Mesothelial cell of epicardium (in vitro differentiated cells): ENCODE data around the gene C16orf78. TPM values are rescaled to one million over a fixed set of nuclear protein-coding genes. Genes with fewer than 3 reads are reported as not detected.

ENCODE experiments used
- DNase-seq, 2 experiments: peaks; one replicate each; pipeline ENCODE4 v3.0.0; 2021; ENCODE audit warnings: low spot score in 2 of 2; ENCODE audit not compliant: unreplicated experiment in 2 of 2
- H3K27ac Mint-ChIP-seq: 2 replicates; pipeline ENCODE4 v1.8.0; 2021; ENCODE audit warnings: mixed read lengths
- H3K27me3 Mint-ChIP-seq: 2 replicates; pipeline ENCODE4 v1.8.0; 2021; ENCODE audit warnings: low read depth, mixed read lengths
- H3K36me3 Mint-ChIP-seq: 2 replicates; pipeline ENCODE4 v1.8.0; 2021; ENCODE audit warnings: mixed read lengths
- H3K4me1 Mint-ChIP-seq: 2 replicates; pipeline ENCODE4 v1.8.0; 2021; ENCODE audit warnings: mixed read lengths
- H3K4me3 Mint-ChIP-seq: 2 replicates; pipeline ENCODE4 v1.8.0; 2021; ENCODE audit warnings: mild to moderate bottlenecking, moderate library complexity, mixed read lengths
- H3K9me3 Mint-ChIP-seq: 2 replicates; pipeline ENCODE4 v1.8.0; 2021; ENCODE audit warnings: mixed read lengths
- total RNA-seq: library from RNA; stranded (reverse); gene quantifications from 3 replicates; pipeline ENCODE4 v1.2.1, GENCODE V29; 2021
- TF ChIP-seq, protein P1 (sequence below): fragments of 200-600 bp; sonication (generic); IDR thresholded peaks from one replicate; pipeline ENCODE4 v1.5.0; 2021; ENCODE audit warnings: antibody characterized with exemption; ENCODE audit not compliant: unreplicated experiment

C16orf78 gene
- total RNA-seq, 1 donor from 2014 or later, result not detected

DNA sequence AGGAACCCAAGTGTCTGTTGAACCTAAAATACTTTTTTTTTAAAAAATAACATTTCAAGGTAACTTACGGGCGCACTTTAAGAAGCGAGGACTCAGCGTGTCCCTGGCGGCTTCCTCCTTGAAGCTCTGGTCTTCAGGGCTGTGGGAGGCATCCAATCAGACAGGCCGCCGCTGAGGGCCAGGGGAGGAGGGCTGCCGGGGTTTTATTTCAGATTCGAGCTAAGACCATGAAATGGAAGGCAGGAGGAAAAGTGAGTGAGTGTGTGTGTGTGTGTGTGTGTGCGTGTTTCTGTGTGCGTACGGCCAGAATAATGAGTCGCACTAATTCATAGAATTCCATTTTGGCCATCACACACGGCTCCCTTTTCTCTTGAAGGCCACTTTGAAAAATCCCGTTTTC lies 41.1 kb downstream of the C16orf78 start:
- TF ChIP-seq, protein P1, sequence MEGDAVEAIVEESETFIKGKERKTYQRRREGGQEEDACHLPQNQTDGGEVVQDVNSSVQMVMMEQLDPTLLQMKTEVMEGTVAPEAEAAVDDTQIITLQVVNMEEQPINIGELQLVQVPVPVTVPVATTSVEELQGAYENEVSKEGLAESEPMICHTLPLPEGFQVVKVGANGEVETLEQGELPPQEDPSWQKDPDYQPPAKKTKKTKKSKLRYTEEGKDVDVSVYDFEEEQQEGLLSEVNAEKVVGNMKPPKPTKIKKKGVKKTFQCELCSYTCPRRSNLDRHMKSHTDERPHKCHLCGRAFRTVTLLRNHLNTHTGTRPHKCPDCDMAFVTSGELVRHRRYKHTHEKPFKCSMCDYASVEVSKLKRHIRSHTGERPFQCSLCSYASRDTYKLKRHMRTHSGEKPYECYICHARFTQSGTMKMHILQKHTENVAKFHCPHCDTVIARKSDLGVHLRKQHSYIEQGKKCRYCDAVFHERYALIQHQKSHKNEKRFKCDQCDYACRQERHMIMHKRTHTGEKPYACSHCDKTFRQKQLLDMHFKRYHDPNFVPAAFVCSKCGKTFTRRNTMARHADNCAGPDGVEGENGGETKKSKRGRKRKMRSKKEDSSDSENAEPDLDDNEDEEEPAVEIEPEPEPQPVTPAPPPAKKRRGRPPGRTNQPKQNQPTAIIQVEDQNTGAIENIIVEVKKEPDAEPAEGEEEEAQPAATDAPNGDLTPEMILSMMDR, result no peak
- H3K4me3 Mint-ChIP-seq, result no peak overlapping the region
- H3K9me3 Mint-ChIP-seq, result peaks cover 4% of the 10 kb centered on the region
- DNase-seq, result no peak
- H3K27ac Mint-ChIP-seq, result no peak overlapping the region
- peaks cover 46% of the 10 kb centered on the region for H3K27me3 Mint-ChIP-seq
- no peaks in the 10 kb centered on the region for H3K36me3 Mint-ChIP-seq
- no peaks in the 10 kb centered on the region for H3K4me1 Mint-ChIP-seq

DNA sequence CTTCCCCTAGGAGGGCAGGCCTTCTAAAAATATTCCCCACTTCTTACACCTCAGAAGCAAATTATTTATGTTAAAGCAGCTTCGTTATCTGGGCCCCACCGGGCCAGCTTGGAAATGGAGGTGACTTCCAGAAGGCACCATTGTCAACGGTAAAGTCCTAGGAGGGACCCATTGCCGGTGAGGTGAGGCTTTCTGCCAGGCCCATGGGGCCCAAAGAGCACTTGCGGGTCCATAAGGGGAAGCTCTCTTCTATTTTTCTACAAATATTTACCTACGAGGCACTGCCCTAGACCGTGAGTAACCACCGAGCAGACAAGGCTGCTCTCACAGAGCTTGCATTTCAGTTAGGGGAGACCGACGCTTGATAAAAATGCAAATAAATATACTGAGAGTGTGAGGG lies 41.5 kb downstream of the C16orf78 start:
- TF ChIP-seq, protein P1, result no peak
- peaks cover 48% of the 10 kb centered on the region for H3K27me3 Mint-ChIP-seq
- H3K4me1 Mint-ChIP-seq, result no peaks in the 10 kb centered on the region
- peaks cover 4% of the 10 kb centered on the region for H3K9me3 Mint-ChIP-seq
- H3K27ac Mint-ChIP-seq, result no peak overlapping the region
- DNase-seq, result no peak
- no peak overlapping the region for H3K4me3 Mint-ChIP-seq
- H3K36me3 Mint-ChIP-seq, result no peaks in the 10 kb centered on the region

DNA sequence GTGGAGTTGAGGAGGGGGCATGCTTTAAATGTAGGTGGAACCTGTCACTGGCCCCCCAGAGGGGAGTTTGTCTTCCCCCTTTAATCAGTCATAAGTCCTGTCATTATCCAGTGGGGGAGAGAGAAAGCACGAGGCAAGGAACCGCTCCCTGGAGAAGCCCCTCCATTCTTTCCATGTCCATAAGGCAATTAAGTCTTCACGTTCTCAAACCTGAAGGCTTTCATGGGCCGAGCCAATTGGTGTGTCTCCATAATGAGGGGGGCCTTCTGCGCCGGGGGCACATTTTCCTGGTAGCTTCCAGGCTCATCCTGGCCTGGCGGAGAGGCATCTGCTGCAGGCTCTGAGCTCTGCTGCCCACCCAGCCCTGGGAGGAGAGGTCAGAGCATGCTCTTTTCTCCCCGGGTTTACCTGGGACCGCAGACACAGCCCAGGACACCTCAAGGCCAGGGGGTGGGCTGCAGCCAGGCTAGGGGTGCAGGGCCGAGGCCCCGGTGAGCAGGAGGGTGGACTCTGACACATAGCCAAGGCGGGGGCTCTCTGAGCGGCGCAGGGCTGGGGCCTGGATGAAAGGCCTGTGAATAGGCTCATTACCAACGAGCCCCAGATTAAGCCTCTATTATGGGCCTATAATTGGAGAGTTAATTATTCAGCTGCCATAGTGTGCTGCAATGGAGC lies 42.5 kb downstream of the C16orf78 start:
- TF ChIP-seq, protein P1, result no peak
- Mint-ChIP-seq H3K4me3 (no peak overlapping the region), H3K4me1 (no peaks in the 10 kb centered on the region), H3K36me3 (no peaks in the 10 kb centered on the region), H3K9me3 (peaks cover 4% of the 10 kb centered on the region), H3K27ac (no peak overlapping the region), H3K27me3 (peaks cover 51% of the 10 kb centered on the region)
- no peak for DNase-seq

DNA sequence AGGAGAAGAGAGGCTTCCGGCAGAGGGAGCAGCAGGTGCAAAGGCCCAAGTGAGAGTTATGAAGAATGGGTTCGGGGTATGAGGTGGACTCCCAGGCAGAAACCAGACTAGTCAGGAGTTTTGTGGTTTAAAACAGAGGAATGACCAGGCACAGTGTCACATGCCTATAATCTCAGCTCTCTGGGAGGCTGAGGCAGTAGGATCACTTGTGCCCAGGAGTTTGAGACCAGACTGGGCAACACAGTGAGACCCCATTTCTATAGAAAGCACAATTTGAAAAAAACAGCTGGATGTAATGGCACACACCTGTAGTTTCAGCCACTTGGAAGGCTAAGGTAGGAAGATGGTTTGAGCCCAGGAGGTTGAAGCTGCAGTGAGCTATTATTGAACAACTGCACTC lies 43.8 kb downstream of the C16orf78 start:
- TF ChIP-seq, protein P1, result no peak
- Mint-ChIP-seq H3K27ac (no peak overlapping the region), H3K4me3 (no peak overlapping the region), H3K9me3 (peaks cover 4% of the 10 kb centered on the region), H3K4me1 (no peaks in the 10 kb centered on the region), H3K27me3 (peaks cover 55% of the 10 kb centered on the region), H3K36me3 (no peaks in the 10 kb centered on the region)
- DNase-seq, result no peak

DNA sequence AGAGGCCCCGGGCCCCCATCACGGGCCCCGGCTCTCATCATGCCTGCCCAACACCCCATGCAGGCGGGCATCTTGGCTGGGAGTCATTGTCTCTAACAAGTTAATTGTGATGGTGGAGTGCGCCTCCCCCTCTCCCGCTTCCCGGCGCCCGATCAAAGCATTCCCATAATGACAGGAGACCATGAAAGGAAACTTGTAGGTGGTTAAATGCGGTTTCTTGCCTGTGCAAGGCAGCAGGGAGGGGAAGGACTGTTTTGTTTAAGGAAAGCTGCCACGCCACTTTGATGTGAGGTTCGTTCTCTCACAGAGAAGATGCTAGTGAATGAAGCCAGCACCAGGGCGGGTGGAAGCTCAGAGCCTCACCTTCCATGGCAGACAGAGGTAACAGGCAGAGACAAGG lies 45.4 kb downstream of the C16orf78 start:
- no peak for DNase-seq
- H3K9me3 Mint-ChIP-seq, result no peaks in the 10 kb centered on the region
- no peak overlapping the region for H3K27ac Mint-ChIP-seq
- peaks cover 51% of the 10 kb centered on the region for H3K27me3 Mint-ChIP-seq
- H3K4me3 Mint-ChIP-seq, result no peak overlapping the region
- no peaks in the 10 kb centered on the region for H3K4me1 Mint-ChIP-seq
- no peaks in the 10 kb centered on the region for H3K36me3 Mint-ChIP-seq
- TF ChIP-seq, protein P1, result no peak

DNA sequence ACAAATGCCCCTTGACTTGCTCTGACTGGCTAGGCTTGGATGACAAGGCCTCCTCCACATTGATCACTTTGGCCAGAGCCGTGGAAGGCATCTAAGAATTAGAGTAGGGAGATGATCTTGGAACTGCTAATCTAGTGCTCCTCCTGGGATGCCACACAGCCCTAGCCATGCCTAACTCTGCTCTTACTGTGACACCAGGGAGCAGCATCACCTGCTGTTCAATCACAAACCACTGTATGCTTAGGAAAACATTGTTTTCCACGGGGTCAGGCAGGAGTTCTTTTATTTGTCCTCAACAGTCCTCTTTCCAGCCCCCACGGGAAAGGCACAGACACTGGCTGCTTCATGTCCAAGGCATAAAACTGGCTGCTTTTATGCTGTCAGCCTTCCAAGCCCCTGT lies 46.3 kb downstream of the C16orf78 start:
- TF ChIP-seq, protein P1, result no peak
- no peak overlapping the region for H3K4me3 Mint-ChIP-seq
- H3K27ac Mint-ChIP-seq, result no peak overlapping the region
- H3K9me3 Mint-ChIP-seq, result no peaks in the 10 kb centered on the region
- no peaks in the 10 kb centered on the region for H3K36me3 Mint-ChIP-seq
- no peak for DNase-seq
- no peaks in the 10 kb centered on the region for H3K4me1 Mint-ChIP-seq
- peaks cover 52% of the 10 kb centered on the region for H3K27me3 Mint-ChIP-seq
